ENCODE measurements around the gene TBX4. TPM values are rescaled to one million over a fixed set of nuclear protein-coding genes. Genes with fewer than 3 reads are reported as not detected.

TBX4 gene
- total RNA-seq, 1 experiment from 2014 or later, result not detected

- CTCF ChIA-PET, result no interaction called here
- no peaks in the 10 kb centered on the region for H3K4me1 Mint-ChIP-seq (ENCODE audit: insufficient read depth, unreplicated experiment)
- DNase-seq (ENCODE audit: unreplicated experiment), result no peak
- POLR2A ChIA-PET, result no interaction called here
- H3K9me3 Mint-ChIP-seq (ENCODE audit: unreplicated experiment), result no peaks in the 10 kb centered on the region
- intact Hi-C loops (cut with micrococcal nuclease), result no loop called here
- H3K27me3 Mint-ChIP-seq (ENCODE audit: insufficient read depth, unreplicated experiment), result peaks cover 13% of the 10 kb centered on the region
- no TSS peak for BruUV-seq (replicated peaks)
- no peak for TF ChIP-seq CTCF (IDR thresholded peaks at IDR 0.05; ENCODE audit: unreplicated experiment)
- no peak overlapping the region for H3K4me3 Mint-ChIP-seq (ENCODE audit: unreplicated experiment)
- H3K27ac Mint-ChIP-seq (ENCODE audit: low read depth, unreplicated experiment), result no peak overlapping the region
- no peaks in the 10 kb centered on the region for H3K36me3 Mint-ChIP-seq (ENCODE audit: insufficient read depth, unreplicated experiment)
Measured at GRCh38 chr17:61531223-61531622, 79.0 kb downstream of the TBX4 start.

- CTCF ChIA-PET, result no interaction called here
- Mint-ChIP-seq H3K36me3 (ENCODE audit: insufficient read depth, unreplicated experiment) (no peaks in the 10 kb centered on the region), H3K27ac (ENCODE audit: low read depth, unreplicated experiment) (no peak overlapping the region), H3K4me3 (ENCODE audit: unreplicated experiment) (no peak overlapping the region), H3K27me3 (ENCODE audit: insufficient read depth, unreplicated experiment) (no peaks in the 10 kb centered on the region), H3K4me1 (ENCODE audit: insufficient read depth, unreplicated experiment) (no peaks in the 10 kb centered on the region), H3K9me3 (ENCODE audit: unreplicated experiment) (no peaks in the 10 kb centered on the region)
- intact Hi-C loops (cut with micrococcal nuclease), result no loop called here
- BruUV-seq (replicated peaks), result no TSS peak
- TF ChIP-seq CTCF (IDR thresholded peaks at IDR 0.05; ENCODE audit: unreplicated experiment), result no peak
- POLR2A ChIA-PET, result interaction anchor here (1.1 kb wide), 1 partner anchor 59 kb away, joined by 3 read pairs; no protein-coding TSS in a partner anchor
- no peak for DNase-seq (ENCODE audit: unreplicated experiment)
Measured at GRCh38 chr17:61532826-61533225, 80.6 kb downstream of the TBX4 start.

DNA sequence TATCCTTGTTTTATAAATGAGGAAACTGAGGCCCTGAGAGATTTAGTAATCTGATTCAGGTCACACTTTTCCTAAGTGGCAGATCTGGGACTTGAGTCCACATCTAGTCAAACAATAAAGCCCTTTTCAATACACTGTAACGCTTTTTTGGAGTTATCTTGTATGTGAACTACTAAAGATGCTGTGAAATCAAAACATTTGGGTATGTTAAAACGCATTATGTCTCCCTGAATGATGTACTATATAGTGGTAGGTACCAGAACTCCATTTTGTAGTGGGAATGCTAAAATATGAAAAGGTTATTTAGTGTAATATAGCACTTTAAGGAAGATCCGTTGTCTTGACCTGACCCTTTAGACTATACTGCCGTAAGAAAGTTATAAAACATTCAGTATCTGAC is 81.6 kb downstream of the TBX4 start:
- no peak for DNase-seq (ENCODE audit: unreplicated experiment)
- H3K36me3 Mint-ChIP-seq (ENCODE audit: insufficient read depth, unreplicated experiment), result no peaks in the 10 kb centered on the region
- no peaks in the 10 kb centered on the region for H3K9me3 Mint-ChIP-seq (ENCODE audit: unreplicated experiment)
- no TSS peak for BruUV-seq (replicated peaks)
- no peak for TF ChIP-seq CTCF (IDR thresholded peaks at IDR 0.05; ENCODE audit: unreplicated experiment)
- H3K4me3 Mint-ChIP-seq (ENCODE audit: unreplicated experiment), result no peak overlapping the region
- intact Hi-C loops (cut with micrococcal nuclease), result no loop called here
- ChIA-PET POLR2A (interaction anchor here (0.9 to 1.2 kb wide), 2 partner anchors 8 to 10 kb away, joined by 3 to 4 read pairs; no protein-coding TSS in a partner anchor), CTCF (interaction anchor here (0.6 to 1.0 kb wide), 2 partner anchors 43 to 118 kb away, joined by 3 read pairs; no protein-coding TSS in a partner anchor)
- no peaks in the 10 kb centered on the region for H3K27me3 Mint-ChIP-seq (ENCODE audit: insufficient read depth, unreplicated experiment)
- no peaks in the 10 kb centered on the region for H3K4me1 Mint-ChIP-seq (ENCODE audit: insufficient read depth, unreplicated experiment)
- no peak overlapping the region for H3K27ac Mint-ChIP-seq (ENCODE audit: low read depth, unreplicated experiment)

GRCh38 chr17:61534414-61534813 is 82.2 kb downstream of the TBX4 start:
- BruUV-seq (replicated peaks), result no TSS peak
- TF ChIP-seq CTCF (IDR thresholded peaks at IDR 0.05; ENCODE audit: unreplicated experiment), result no peak
- POLR2A ChIA-PET, result interaction anchor here (0.9 to 1.2 kb wide), 2 partner anchors 9 to 10 kb away, joined by 3 to 4 read pairs; no protein-coding TSS in a partner anchor
- no peaks in the 10 kb centered on the region for H3K9me3 Mint-ChIP-seq (ENCODE audit: unreplicated experiment)
- intact Hi-C loops (cut with micrococcal nuclease), result no loop called here
- H3K27ac Mint-ChIP-seq (ENCODE audit: low read depth, unreplicated experiment), result no peak overlapping the region
- H3K4me3 Mint-ChIP-seq (ENCODE audit: unreplicated experiment), result no peak overlapping the region
- no peaks in the 10 kb centered on the region for H3K4me1 Mint-ChIP-seq (ENCODE audit: insufficient read depth, unreplicated experiment)
- no peaks in the 10 kb centered on the region for H3K27me3 Mint-ChIP-seq (ENCODE audit: insufficient read depth, unreplicated experiment)
- CTCF ChIA-PET, result interaction anchor here (1.0 kb wide), 1 partner anchor 119 kb away, joined by 3 read pairs; no protein-coding TSS in a partner anchor
- no peaks in the 10 kb centered on the region for H3K36me3 Mint-ChIP-seq (ENCODE audit: insufficient read depth, unreplicated experiment)
- DNase-seq (ENCODE audit: unreplicated experiment), result no peak

Other genes starting within 250 kb of the TBX4 start
- gene TBX2, start 52.6 kb upstream of the TBX4 start, total RNA-seq (2022), result 1.5 and 4.3 TPM in 2 replicates
- gene NACA2, start 138.8 kb downstream of the TBX4 start, total RNA-seq (2022), result not detected in 2 replicates

Data from MCF 10A (cell line).